Fibroblast of lung (primary cell): ENCODE data around the gene ST6GALNAC4. TPM values are rescaled to one million over a fixed set of nuclear protein-coding genes. Genes with fewer than 3 reads are reported as not detected.

Source experiments
- DNase-seq, 2 donors: peaks; one replicate each; pipeline versions ENCODE4 v3.0.0 to v3.0.0-alpha.2; 2010; ENCODE audit warnings: low read depth in 2 of 2
- H2AFZ ChIP-seq: 2 replicates; pipeline ENCODE4 v1.5.1; 2012; ENCODE audit warnings: low read length, control low read depth, inconsistent platforms
- H3K27ac ChIP-seq: 2 replicates; pipeline ENCODE4 v1.5.1; 2011; ENCODE audit warnings: low read length, control low read depth; ENCODE audit not compliant: insufficient read depth
- H3K27me3 ChIP-seq: 2 replicates; pipeline ENCODE4 v1.5.1; 2011; ENCODE audit warnings: mild to moderate bottlenecking, low read length; ENCODE audit not compliant: control insufficient read depth, insufficient read depth
- H3K36me3 ChIP-seq: 2 replicates; pipeline ENCODE4 v1.5.1; 2011; ENCODE audit warnings: low read length; ENCODE audit not compliant: control insufficient read depth, insufficient read depth
- H3K4me1 ChIP-seq: 2 replicates; pipeline ENCODE4 v1.5.1; 2011; ENCODE audit warnings: low read length; ENCODE audit not compliant: control insufficient read depth, insufficient read depth; ENCODE audit errors: extremely low read depth
- H3K4me2 ChIP-seq: 2 replicates; pipeline ENCODE4 v1.5.1; 2011; ENCODE audit warnings: low read length, control low read depth; ENCODE audit not compliant: insufficient read depth; ENCODE audit errors: extremely low read depth
- H3K4me3 ChIP-seq, 4 experiments: fragments of 200-600 bp in 1 of 4; sonication (generic) in 1 of 4; replicated peaks in 1 of 4; 2 replicates each; pipeline ENCODE4 v1.5.1; 2011 to 2016; ENCODE audit warnings: low read length in 4 of 4, low read depth in 3 of 4, mild to moderate bottlenecking in 3 of 4, control low read depth in 2 of 4, inconsistent platforms in 1 of 4, mixed read lengths in 1 of 4; ENCODE audit not compliant: insufficient read depth in 1 of 4; ENCODE audit errors: control extremely low read depth in 1 of 4
- H3K79me2 ChIP-seq: 2 replicates; pipeline ENCODE4 v1.5.1; 2012; ENCODE audit warnings: mild to moderate bottlenecking, low read length, inconsistent platforms; ENCODE audit not compliant: control insufficient read depth, insufficient read depth
- H3K9ac ChIP-seq: 2 replicates; pipeline ENCODE4 v1.5.1; 2011; ENCODE audit warnings: mild to moderate bottlenecking, low read length, control low read depth; ENCODE audit not compliant: insufficient read depth
- H3K9me3 ChIP-seq: 2 replicates; pipeline ENCODE4 v1.5.1; 2012; ENCODE audit warnings: low read depth, low read length; ENCODE audit not compliant: control insufficient read depth, insufficient read depth
- H4K20me1 ChIP-seq: 2 replicates; pipeline ENCODE4 v1.5.1; 2011; ENCODE audit warnings: low read length; ENCODE audit not compliant: control insufficient read depth, insufficient read depth; ENCODE audit errors: extremely low read depth
- EZH2 ChIP-seq: IDR thresholded peaks from 2 replicates; pipeline ENCODE4 v1.5.1; 2012; ENCODE audit warnings: low read length, control low read depth, mild to moderate bottlenecking; ENCODE audit errors: missing control alignments
- polyA plus RNA-seq, 2 donors: library from polyadenylated mRNA; depleted of rRNA in 1 of 2; stranded (reverse) in 1 of 2; unstranded in 1 of 2; fragments of >200 nt; gene quantifications; 2 replicates each; pipeline ENCODE4 v1.2.1, GENCODE V29; 2011 to 2012; ENCODE audit warnings: missing spikeins in 1 of 2
- total RNA-seq: library from RNA; depleted of rRNA; stranded (reverse); fragments of >200 nt; gene quantifications from 2 replicates; pipeline ENCODE4 v1.2.1, GENCODE V29; 2014
- TF ChIP-seq, protein P1 (sequence below), 2 donors: IDR thresholded peaks in 1 of 2; conservative IDR thresholded peaks in 1 of 2; 1 replicate in 1 of 2; 2 replicates in 1 of 2; pipeline ENCODE4 v1.5.1; 2011 to 2012; ENCODE audit warnings: low read length in 2 of 2, control low read depth in 1 of 2, inconsistent platforms in 1 of 2, low read depth in 1 of 2, mild to moderate bottlenecking in 1 of 2

ST6GALNAC4 gene
- total and polyA plus RNA-seq, 2 donors (not counting 1 experiment from before 2014, with no cell fraction given), result 16.4 to 28.1 TPM

DNA sequence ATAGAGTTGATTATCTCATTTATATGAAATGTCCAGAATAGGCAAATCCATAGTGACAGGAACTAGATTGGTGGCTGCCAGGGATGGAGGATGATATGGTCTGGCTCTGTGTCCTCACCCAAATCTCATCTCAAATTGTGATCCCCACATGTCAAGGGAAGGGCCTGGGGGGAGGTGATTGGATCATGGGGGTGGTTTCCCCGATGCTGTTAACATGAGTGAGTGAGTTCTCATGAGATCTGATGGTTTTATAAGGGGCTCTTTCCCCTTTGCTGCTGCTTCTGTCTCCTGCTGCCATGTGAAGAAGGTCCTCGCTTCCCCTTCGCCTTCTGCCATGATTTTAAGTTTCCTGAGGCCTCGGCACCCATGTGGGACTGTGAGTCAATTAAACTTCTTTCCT, 42.6 kb upstream of the ST6GALNAC4 start:
- Histone ChIP-seq H3K27me3 (no peaks in the 10 kb centered on the region), H3K9ac (no peak overlapping the region), H4K20me1 (no peaks in the 10 kb centered on the region), H3K27ac (no peak overlapping the region), H3K4me2 (no peak overlapping the region), H3K36me3 (no peaks in the 10 kb centered on the region), H2AFZ (no peak overlapping the region), H3K4me3 (no peak overlapping the region), H3K79me2 (peaks cover 9% of the 10 kb centered on the region), H3K9me3 (no peaks in the 10 kb centered on the region), H3K4me1 (peaks cover 4% of the 10 kb centered on the region)
- TF ChIP-seq, protein P1, sequence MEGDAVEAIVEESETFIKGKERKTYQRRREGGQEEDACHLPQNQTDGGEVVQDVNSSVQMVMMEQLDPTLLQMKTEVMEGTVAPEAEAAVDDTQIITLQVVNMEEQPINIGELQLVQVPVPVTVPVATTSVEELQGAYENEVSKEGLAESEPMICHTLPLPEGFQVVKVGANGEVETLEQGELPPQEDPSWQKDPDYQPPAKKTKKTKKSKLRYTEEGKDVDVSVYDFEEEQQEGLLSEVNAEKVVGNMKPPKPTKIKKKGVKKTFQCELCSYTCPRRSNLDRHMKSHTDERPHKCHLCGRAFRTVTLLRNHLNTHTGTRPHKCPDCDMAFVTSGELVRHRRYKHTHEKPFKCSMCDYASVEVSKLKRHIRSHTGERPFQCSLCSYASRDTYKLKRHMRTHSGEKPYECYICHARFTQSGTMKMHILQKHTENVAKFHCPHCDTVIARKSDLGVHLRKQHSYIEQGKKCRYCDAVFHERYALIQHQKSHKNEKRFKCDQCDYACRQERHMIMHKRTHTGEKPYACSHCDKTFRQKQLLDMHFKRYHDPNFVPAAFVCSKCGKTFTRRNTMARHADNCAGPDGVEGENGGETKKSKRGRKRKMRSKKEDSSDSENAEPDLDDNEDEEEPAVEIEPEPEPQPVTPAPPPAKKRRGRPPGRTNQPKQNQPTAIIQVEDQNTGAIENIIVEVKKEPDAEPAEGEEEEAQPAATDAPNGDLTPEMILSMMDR (conservative IDR thresholded peaks at IDR 0.05 in 1 of 2, IDR thresholded peaks at IDR 0.05 in 1 of 2; ENCODE audit: low read depth in 1 of 2, low read length in 2 of 2), result no peak
- no peak for TF ChIP-seq EZH2
- no peak for DNase-seq

DNA sequence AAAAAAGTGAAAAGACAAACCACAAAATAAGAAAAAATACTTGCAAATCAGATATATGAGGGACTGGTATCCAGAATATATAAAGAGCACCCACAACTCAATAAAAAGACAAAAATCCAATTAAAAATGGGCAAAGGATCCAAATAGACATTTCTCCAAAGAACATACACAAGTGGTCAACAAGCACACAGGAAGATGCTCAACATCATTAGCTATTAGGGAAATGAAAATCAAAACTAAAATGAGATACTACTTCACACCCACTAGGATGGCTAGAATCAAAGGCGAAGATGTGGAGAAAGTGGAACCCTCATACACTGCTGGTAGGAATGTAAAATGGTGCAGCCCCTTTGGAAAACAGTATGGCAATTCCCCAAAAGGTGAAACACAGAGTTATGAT, 41.9 kb upstream of the ST6GALNAC4 start:
- peaks cover 4% of the 10 kb centered on the region for H3K79me2 ChIP-seq
- no peaks in the 10 kb centered on the region for H3K27me3 ChIP-seq
- no peak overlapping the region for H3K27ac ChIP-seq
- H2AFZ ChIP-seq, result no peak overlapping the region
- H3K36me3 ChIP-seq, result no peaks in the 10 kb centered on the region
- no peak for TF ChIP-seq EZH2
- TF ChIP-seq, protein P1 (conservative IDR thresholded peaks at IDR 0.05 in 1 of 2, IDR thresholded peaks at IDR 0.05 in 1 of 2; ENCODE audit: low read depth in 1 of 2, low read length in 2 of 2), result no peak
- no peak overlapping the region for H3K9ac ChIP-seq
- H3K9me3 ChIP-seq, result no peaks in the 10 kb centered on the region
- H3K4me2 ChIP-seq, result no peak overlapping the region
- H4K20me1 ChIP-seq, result no peaks in the 10 kb centered on the region
- DNase-seq, result no peak
- H3K4me1 ChIP-seq, result peaks cover 4% of the 10 kb centered on the region
- H3K4me3 ChIP-seq, result no peak overlapping the region

DNA sequence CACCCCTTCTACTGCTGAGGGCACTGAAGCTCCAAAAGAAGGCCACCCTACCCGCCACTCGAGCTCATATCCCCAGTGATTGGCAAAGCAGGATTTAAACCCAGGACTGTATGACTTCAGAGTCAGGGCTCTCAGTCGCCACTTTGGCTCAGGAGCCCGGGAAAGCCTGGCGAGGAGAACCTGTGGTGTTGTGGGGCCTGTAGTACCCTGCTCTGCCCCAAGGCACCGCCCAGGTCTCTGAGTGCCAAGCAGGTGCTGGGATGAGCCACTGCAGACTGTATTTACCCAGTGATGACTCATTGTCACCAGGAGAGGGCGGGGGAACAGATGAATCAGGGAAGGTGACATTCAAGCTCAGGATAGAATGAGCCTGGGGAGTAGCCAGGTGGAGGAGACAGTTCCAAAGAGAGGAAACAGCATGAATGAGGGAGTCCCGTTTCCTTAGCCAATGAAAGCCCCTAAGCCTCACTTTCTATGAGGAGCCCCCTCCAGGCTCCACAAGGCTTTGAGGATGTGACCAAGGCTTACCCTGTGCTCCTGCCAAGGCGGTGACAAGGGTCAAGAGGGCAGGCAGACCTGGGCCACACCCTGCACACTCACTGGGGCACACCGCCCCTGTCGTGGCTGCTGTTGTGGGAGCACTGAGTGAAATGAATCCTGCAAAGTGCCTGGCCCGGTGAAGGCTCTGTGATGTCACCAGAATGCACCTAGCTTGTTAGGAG, 38.6 kb upstream of the ST6GALNAC4 start:
- no peak overlapping the region for H3K4me3 ChIP-seq
- no peak overlapping the region for H3K9ac ChIP-seq
- no peak overlapping the region for H3K27ac ChIP-seq
- H2AFZ ChIP-seq, result no peak overlapping the region
- no peaks in the 10 kb centered on the region for H3K27me3 ChIP-seq
- no peaks in the 10 kb centered on the region for H4K20me1 ChIP-seq
- no peaks in the 10 kb centered on the region for H3K9me3 ChIP-seq
- H3K4me2 ChIP-seq, result no peak overlapping the region
- H3K79me2 ChIP-seq, result peaks cover 3% of the 10 kb centered on the region
- peaks cover 2% of the 10 kb centered on the region for H3K4me1 ChIP-seq
- no peak for TF ChIP-seq EZH2
- TF ChIP-seq, protein P1 (conservative IDR thresholded peaks at IDR 0.05 in 1 of 2, IDR thresholded peaks at IDR 0.05 in 1 of 2; ENCODE audit: low read depth in 1 of 2, low read length in 2 of 2), result no peak
- peak in 1 of 2 donors; percentile 41 for DNase-seq
- H3K36me3 ChIP-seq, result no peaks in the 10 kb centered on the region
